Measurements from ENCODE around the gene ZFP57.

The ZFP57 gene

DNA sequence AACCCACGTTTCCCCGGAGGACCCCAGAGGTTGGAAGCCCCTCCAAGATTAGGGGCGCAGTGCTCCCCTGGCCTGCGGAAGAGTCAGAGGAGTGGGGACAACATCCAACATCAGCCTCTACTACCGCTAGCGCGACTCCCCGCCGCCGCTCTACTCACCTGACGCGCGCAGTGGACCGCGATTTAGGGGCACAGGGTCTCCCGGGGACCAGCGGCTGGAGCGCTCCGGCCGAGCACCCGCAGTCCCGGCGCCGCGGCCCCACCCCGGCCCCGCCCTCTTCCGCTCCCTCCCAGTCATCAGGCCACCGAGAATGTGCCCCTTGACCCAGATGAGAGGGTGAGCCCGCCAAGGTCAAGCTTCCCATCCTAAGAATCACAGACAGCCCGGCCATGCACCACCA is at the start of gene ZFP57:
TSS of gene ZFP57 (minus strand) at position 249 of the 400 bp plus-strand sequence. CDS start 4,149 bp downstream, outside the sequence.
- no peak for DNase-seq

DNA sequence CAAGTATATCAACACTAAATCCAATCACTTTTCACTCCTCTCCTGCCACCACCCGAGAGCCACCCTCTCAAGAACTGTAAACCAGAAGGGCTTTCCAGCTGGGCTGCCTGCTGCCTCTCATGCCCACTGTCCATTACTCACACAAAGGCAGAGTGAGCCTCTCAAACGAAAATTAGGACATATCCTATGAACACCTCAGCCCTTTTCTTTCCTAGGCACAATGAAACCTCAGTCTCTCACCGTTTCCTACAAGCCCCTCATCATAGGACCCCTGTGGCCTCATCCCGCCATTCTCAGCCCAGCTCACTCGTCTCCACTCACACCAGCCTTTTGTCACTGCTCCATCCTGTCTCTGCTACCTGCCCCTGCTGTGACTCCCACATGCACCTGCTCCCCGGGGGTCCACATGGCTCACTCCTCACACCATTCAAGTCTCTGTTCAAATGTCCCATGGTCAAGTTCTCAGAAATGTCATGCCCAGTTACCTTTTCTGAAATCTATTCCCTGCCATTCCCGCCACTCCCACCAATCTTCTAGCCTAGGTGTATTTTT is 49.7 kb upstream of the ZFP57 start:
- DNase-seq: no peak

DNA sequence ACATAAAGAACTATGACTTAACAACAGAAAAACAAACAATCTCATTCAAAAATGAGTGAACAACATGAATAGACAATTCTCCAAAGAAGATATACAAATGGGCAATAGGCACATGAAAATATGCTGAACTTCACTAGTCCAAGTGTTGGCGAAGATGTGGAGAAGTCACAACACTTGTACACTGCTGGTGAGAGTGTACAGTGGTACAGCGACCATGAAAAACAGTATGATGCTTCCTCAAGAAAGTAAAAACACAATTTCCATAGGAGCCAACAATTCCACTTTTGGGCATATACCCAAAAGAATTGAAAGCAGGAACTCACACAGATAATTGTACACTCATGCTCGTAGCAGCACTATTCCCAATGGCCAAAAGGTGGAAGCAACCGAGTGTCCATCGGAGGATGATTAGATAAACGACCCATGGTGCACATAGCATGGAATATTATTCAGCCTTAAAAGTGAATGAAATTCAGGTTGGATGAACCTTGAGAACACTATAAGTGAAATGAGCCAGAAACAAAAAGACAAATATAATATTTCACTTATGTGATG is 48.9 kb upstream of the ZFP57 start:
- DNase-seq: no peak

DNA sequence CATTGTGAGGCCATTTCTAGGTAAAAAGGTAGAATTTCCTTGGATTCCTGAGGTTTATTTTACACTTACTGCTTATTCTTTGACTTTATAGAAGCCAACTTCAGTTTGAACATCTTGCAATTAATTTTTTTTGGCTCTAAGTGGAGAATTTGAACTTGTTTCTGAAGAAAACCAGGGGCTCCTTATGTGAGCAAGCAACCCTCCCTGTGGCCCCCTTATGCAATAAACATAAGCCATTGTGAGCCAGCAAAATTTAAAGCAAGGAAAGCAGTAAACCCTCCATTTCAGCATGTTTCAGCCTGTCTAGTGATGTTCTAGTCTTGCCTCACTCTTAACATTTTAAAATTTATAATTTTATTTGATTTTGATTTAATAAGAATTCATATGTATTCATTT is 47.9 kb upstream of the ZFP57 start:
- no peak for DNase-seq

DNA sequence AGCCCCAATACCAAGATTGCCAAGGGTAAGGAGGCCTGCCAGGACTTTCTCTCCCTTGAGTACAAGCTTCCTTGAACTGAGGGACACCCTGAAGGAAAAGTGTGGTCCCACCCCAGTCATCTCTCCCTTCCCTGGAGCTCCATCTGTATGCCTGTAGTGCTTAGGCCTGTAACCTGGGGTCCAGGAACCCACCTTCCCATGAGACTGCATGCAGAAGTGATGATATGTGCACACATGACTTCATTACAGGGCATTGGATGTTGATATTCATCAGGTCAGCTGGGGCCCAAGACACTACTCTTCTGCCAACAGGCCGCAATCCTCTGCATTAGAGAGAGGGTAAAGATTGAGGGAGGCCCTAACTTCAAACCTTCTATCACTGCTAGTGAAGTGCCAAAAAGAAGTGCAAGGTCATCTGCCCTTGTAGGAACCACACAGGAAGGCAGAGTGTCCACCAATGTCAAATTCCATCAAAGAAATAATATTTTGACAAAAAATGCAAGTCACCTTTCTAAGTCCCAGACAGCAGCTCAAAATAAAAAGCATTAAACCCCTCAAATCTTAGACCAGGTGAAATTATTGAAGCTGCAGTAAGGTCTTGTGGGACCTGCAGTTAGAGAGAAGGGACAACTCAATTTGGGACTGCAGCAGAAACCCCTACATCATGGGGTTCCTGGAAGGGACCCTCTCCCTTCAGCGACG is 47.4 kb upstream of the ZFP57 start:
- no peak for DNase-seq

DNA sequence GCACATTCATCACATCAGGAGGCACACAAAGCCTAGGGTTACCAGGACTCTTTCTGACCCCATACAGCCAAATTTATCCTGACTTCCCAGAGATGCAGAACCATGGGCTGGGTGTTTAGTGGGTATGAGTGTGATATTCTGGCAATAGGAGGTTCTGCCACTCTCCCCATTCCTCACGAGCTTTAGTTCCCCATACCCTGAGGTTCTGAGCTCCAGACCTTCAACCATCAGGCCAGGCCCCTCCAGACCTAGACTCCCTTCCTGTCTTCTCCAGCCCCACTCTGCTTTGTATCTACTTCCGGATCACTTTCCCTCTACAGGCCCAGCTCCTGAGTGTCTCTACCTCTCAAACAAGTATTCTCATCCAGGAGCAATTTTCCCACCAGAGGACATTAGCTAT is 46.7 kb upstream of the ZFP57 start:
- DNase-seq: no peak

DNA sequence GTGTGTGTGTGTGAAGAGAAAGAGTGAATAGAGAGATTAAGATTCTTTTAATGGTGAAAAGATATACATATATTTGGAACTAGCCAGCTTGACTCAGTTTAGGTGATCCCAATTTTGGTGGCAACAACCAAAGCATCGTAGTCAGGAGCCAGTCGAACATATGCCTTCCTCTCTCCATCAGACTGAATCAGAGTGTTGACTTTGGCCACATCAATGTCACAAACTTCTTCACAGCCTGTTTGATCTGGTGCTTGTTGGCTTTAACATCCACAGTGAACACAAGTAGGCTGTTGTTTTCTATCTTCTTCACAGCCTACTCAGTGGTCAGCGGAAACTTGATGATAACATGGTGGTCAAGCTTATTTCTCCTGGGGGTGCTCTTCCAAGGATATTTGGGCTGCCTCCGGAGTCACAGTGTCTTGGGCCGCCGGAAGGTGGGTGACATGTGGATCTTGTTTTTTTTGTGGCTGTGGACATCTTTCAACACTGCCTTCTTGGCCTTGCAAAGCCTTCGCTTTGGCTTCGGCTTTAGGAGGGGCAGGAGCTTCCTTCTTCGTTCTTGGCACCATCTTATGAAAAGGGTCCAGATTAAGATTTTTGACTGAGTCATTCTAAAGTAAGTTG is 45.7 kb upstream of the ZFP57 start:
- no peak for DNase-seq

DNA sequence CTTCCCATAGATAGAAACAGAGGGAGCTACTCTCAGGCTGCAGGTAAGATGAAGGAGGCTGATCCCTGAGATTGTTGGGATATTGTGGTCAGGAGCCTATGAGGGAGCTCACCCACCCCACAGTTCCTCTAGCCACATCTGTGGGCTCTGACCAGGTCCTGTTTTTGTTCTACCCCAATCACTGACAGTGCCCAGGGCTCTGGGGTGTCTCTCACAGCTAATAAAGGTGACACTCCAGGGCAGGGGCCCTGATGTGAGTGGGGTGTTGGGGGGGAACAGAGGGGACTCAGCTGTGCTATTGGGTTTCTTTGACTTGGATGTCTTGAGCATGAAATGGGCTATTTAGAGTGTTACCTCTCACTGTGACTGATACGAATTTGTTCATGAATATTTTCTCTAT is 45.0 kb upstream of the ZFP57 start:
- DNase-seq: no peak

DNA sequence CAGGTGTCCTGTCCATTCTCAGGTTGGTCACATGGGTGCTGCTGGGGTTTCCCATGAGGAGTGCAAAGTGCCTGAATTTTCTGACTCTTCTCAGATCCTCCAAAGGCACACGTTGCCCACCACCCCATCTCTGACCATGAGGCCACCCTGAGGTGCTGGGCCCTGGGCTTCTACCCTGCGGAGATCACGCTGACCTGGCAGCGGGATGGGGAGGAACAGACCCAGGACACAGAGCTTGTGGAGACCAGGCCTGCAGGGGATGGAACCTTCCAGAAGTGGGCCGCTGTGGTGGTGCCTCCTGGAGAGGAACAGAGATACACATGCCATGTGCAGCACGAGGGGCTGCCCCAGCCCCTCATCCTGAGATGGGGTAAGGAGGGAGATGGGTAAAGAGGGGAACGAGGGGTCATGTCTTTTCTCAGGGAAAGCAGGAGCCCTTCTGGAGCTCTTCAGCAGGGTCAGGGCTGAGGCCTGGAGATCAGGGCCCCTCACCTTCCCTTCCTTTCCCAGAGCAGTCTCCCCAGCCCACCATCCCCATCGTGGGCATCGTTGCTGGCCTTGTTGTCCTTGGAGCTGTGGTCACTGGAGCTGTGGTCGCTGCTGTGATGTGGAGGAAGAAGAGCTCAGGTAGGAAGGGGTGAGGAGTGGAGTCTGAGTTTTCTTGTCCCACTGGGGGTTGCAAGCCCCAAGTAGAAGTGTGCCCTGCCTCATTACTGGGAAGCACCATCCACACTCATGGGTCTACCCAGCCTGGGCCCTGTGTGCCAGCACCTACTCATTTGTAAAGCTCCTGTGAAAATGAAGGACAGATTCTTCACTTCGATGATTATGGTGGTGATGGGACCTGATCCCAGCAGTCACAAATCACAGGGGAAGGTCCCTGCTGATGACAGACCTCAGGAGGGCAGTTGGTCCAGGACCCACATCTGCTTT is 44.3 kb upstream of the ZFP57 start:
- DNase-seq: no peak

DNA sequence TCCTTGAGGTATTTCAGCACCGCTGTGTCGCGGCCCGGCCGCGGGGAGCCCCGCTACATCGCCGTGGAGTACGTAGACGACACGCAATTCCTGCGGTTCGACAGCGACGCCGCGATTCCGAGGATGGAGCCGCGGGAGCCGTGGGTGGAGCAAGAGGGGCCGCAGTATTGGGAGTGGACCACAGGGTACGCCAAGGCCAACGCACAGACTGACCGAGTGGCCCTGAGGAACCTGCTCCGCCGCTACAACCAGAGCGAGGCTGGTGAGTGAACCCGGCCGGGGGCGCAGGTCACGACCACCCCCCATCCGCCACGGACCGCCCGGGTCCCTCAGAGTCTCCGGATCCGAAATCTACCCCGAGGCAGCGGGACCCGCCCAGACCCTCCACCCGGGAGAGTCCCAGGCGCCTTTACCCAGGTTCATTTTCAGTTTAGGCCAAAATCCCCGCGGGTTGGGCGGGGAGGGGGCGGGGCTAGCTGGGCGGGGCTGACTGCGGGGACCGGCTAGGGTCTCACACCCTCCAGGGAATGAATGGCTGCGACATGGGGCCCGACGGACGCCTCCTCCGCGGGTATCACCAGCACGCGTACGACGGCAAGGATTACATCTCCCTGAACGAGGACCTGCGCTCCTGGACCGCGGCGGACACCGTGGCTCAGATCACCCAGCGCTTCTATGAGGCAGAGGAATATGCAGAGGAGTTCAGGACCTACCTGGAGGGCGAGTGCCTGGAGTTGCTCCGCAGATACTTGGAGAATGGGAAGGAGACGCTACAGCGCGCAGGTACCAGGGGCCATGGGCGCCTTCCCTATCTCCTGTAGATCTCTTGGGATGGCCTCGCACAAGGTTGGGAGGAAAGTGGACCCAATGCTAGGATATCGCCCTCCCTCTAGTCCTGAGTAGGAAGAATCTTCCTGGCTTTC is 43.0 kb upstream of the ZFP57 start:
- no peak for DNase-seq

DNA sequence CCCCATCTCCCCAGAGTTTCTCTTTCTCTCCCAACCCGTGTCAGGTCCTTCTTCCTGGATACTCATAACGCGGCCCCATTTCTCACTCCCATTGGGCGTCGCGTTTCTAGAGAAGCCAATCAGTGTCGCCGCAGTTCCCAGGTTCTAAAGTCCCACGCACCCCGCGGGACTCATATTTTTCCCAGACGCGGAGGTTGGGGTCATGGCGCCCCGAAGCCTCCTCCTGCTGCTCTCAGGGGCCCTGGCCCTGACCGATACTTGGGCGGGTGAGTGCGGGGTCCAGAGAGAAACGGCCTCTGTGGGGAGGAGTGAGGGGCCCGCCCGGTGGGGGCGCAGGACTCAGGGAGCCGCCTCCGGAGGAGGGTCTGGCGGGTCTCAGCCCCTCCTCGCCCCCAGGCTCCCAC is 42.3 kb upstream of the ZFP57 start, which contains the start of gene HLA-F:
TSS of gene HLA-F (plus strand) at position 173 of the 404 bp plus-strand sequence. CDS start at position 203, 30 bp downstream.
- peak; percentile 9 for DNase-seq

DNA sequence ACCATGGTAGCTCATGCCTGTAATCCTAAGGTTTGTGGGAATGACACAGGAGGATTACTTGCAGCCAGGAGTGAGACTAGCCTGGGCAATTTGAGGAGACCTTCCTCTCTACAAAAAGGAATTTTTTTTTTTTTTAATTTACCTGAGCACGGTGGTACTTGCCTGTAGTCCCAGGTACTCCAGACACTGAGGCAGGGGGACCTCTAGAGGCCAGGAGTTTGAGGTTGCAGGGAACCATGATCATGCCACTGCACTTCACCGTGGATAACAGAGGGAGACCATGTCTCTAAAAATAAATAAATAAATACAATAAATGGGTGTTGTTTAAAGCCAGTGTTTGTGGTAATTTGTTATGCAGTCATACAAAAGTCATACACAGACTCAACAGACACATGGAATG is 39.9 kb upstream of the ZFP57 start:
- no peak for DNase-seq

DNA sequence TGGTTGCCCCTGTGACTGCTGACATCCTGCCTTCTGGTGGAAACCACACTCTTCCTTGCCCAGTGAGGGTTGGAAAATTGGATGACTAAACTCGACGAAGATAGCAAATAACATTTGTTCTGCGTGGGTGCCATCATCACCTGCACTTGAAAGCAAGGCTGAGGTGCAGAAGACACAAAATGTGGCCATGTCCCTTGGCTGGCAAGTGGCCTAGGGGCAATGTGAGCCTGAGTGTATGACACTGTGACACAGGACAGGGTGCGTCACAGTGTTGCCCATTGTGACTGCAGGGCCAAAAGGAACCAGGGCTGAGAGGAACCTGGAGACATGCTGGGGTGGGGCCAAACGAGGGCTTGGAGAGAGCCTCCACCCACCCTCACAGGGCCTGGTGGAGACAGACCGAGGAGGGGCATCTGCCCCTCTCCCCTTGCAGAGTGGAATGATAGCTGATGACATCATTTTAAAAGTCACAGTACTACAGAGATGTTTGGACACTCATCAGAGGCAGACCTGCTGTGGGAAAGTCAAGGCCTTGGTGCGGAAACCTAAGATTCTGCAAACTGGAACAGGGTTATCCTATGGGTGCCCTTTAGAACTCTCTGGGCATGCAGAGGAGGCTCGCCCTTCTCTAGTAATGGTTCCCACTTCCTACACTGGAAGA is 29.5 kb upstream of the ZFP57 start:
- no peak for DNase-seq

DNA sequence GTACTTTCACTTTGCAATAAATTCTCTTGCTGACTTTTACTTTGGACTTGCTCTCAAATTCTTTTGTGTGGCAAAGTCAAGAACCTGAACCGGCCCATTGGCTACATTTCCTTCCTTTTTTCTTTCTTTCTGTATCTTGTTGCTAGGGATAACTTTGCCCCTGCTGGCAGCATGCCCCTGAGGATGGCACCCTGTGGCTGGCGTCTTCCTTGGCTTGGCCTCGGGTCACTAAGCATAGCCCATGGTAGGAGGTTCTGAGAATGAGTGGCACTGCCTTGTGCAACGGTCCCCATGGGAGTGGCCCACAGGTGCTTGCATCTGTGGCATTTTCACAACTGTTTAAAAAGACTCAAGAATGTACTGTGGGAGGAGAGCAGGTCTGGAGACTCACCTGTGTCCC is 28.2 kb upstream of the ZFP57 start:
- DNase-seq: no peak

DNA sequence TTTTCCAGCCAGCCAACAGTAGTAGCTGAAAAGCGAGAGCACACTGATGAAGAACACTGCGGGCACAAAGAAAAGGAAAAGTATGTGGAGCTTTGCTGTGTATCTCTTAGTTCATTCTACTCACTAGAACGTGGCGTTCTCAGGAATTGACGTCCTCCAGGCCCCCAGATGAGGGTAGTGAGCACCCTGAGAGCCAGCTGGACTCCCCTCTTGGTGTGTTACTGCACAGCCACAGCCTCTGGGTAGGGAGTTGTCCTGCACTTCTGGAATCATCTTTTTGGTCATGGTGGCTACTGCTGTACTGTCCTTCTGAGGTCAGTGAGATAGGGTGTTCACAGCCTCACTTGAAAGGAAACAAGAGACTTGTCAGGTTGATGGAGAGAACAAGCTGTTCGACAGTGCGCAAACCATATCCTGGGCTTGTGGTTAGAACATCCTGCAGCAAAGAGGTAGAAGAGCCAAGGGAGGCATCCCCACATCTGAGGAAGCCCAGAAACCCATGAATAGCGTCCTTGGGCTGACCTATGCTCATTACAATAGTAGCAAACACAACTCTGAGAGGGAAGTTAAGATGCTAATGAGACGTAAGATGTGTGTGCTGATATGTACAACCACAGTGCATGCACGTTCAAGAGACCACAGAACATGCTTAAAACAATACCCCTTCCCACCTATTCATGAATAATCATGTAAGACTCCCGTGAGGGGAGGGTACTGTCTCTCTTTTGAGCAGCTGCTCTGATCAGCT is 27.7 kb upstream of the ZFP57 start:
- no peak for DNase-seq

DNA sequence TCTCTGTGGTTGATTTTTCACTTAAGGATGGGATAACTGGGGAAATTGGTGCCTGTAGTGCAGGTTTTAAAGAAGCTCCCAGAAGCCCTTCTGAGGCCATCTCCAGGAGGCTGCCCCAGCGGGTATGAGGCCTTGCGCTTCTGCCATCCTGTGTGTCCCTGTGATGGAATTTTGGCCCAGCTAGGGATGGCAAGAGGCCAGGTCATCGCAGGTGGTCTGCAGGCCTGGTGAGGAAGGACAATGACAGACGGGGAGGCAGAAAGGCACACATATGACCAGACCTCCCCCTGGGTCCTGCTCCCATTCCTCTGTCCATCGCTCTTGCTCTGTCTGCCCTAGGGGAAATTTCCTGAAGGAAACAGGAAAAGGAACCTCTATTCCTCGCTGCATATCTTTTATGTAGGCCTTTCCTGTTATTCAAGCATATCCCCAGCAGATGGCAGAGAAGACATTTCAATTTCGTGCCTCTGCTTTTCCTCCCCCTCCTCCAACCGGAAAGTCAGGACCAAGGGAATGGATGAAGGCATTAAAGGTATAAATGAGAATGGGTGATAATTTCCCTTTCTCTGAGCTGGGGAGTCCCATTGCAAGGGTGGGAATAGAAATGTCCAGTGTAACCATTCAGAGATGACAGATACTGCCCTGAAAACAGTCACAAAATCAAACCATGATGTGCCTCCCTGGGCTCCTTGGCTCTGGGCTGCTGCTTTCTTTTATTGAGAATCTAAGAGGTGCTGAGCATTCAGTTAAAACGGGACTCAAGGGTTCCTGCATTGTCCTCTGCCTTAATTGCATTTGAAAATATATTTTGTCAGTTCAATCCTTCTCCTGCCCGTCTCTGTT is 24.7 kb upstream of the ZFP57 start:
- DNase-seq: peak; percentile 42

DNA sequence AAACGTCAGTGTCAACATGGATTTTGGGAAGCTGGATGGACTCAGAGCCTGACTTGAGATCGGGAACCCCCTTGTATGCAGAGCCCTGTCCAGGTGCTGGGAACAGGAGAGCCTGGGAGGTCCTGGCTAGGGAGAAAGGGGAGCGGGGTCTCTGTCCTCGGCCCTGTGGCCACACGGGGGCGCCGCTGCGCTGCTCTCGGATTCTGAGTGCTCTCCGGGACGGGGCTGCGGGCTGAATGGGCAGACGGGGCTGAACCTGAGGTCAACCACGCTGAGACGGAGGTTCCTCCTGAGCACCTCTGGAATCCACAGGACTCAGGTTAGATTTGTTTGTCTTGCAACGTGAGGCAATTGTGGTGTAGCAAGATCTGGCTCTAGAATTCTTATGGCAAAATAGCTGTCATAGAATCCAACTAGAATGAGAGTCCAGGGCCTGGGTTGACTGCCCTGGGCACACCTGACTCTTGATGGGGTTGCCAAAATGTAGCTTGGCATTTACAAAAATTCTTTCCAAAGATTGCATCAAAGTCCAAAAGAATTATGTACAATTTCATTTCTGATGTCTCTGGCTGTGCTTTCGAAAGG is 21.7 kb upstream of the ZFP57 start:
- DNase-seq: peak; percentile 51

DNA sequence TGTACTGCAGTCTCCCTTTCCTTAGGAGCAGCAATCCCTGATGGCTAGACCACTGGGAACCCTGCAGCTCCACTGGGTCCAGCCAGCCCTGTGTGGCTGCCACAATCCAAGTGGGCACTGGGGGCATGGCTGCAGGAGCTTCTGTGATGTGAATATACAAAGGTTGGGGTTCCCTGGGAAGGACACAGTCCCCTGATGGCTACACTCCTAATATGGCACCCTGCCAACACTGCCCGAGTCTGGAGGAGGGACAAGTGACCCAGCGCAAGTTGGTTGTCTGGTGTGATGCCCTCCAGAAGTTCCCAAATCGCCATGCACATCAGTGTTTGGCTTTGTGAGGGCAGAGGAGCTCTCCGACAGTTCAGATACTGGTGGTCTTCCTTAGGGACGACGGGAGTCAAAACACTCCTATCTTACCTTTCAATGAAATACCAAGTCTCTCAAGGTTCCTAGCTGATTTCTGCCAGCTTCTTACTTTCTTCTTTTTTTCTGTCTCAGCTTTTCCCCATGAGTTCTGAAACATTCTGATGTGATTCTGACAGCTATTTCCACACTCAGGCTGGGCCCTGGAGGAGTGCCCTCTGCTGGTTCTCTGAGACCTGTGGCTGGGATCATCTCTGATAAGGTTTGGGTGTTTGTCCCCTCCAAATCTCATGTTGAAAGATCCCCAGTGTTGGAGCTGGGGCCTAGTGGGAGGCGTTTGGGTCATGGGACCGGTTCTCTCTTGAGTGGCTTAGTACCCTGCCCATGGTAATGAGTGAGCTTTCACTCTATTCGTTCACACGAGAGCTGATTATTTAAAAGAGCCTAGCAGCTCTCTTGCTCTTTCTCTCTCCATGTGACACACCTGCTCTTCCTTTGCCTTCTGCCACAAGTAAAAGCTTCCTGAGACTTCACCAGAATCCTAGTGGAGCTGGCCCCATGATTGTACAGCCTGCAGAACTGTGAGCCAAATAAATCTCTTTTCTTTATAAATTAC is 15.5 kb upstream of the ZFP57 start:
- peak; percentile 32 for DNase-seq

Measured in hematopoietic multipotent progenitor cell treated with erythropoietin and hydrocortisone succinate and interleukin-3 and kit ligand, for 8 days (in vitro differentiated cells).